ENCODE results near the gene CHI3L1.

Gene CHI3L1

GRCh38 chr1:203204756-203205155 lies 18.3 kb upstream of the CHI3L1 start:
- no peak for DNase-seq

- DNase-seq, result no peak
These were observed 16.1 kb upstream of the CHI3L1 start for GRCh38 chr1:203202431-203203245.

GRCh38 chr1:203201516-203202205 lies 15.2 kb upstream of the CHI3L1 start:
- DNase-seq, result no peak

GRCh38 chr1:203200916-203201315 lies 14.4 kb upstream of the CHI3L1 start:
- DNase-seq, result no peak

- no peak for DNase-seq
These were observed 13.5 kb upstream of the CHI3L1 start for GRCh38 chr1:203199816-203200571.

GRCh38 chr1:203199481-203199815 lies 12.9 kb upstream of the CHI3L1 start:
- DNase-seq, result no peak

GRCh38 chr1:203199002-203199401 lies 12.5 kb upstream of the CHI3L1 start:
- no peak for DNase-seq

- DNase-seq, result peak; percentile 62
These were observed 11.1 kb upstream of the CHI3L1 start for GRCh38 chr1:203197625-203198024.

- no peak for DNase-seq
These were observed 9.9 kb upstream of the CHI3L1 start for GRCh38 chr1:203196371-203196770.

- no peak for DNase-seq
These were observed 4.4 kb upstream of the CHI3L1 start for GRCh38 chr1:203190949-203191348.

- peak; percentile 38 for DNase-seq
These were observed 3.4 kb upstream of the CHI3L1 start for GRCh38 chr1:203189951-203190352.

- no peak for DNase-seq
These were observed 2.3 kb upstream of the CHI3L1 start for GRCh38 chr1:203188686-203189232.

- no peak for DNase-seq
These were observed 1.3 kb upstream of the CHI3L1 start for GRCh38 chr1:203187689-203188264.

- no peak for DNase-seq
These were observed 791 bp upstream of the CHI3L1 start for GRCh38 chr1:203187304-203187685.

- DNase-seq, result no peak
These were observed 436 bp downstream of the CHI3L1 start for GRCh38 chr1:203186091-203186445.

GRCh38 chr1:203185585-203185984 lies 919 bp downstream of the CHI3L1 start:
- no peak for DNase-seq

GRCh38 chr1:203185061-203185461 lies 1.4 kb downstream of the CHI3L1 start:
- DNase-seq, result no peak

GRCh38 chr1:203184467-203184866 lies 2.0 kb downstream of the CHI3L1 start:
- no peak for DNase-seq

GRCh38 chr1:203183828-203184227 lies 2.7 kb downstream of the CHI3L1 start:
- DNase-seq, result no peak

GRCh38 chr1:203182387-203182953 lies 4.0 kb downstream of the CHI3L1 start:
- DNase-seq, result no peak

GRCh38 chr1:203181586-203182386 lies 4.7 kb downstream of the CHI3L1 start:
- no peak for DNase-seq
